ENCODE results near the gene DBNDD2. TPM values are rescaled to one million over a fixed set of nuclear protein-coding genes. Genes with fewer than 3 reads are reported as not detected.

DBNDD2 gene
- total and polyA plus RNA-seq, 7 donors = 99.7 to 174 (median 111) TPM

GRCh38 chr20:45415822-45416637 lies 7.9 kb downstream of the DBNDD2 start, which contains the start of gene PIGT:
PIGT (plus strand) TSS chr20:45416141; CDS start chr20:45416157, 16 bp downstream.
- H3K9me3 ChIP-seq = no peaks in the 10 kb centered on the region
- peak; percentile 93 for DNase-seq
- intact Hi-C loops (cut with DNase I) = no loop called here
- peak within 1 kb of the TSS; percentile 82 to 83 (median 82) for H3K27ac ChIP-seq
- H3K4me1 ChIP-seq = peaks cover 0 to 46% (median 40%) of the 10 kb centered on the region in 4 donors
- 0% methylated on average over 52 of the region's 52 CpGs for WGBS, 2 donors
- peak; percentile 90 for TF ChIP-seq POLR2A (IDR thresholded peaks at IDR 0.05)
- TF ChIP-seq, protein P1, sequence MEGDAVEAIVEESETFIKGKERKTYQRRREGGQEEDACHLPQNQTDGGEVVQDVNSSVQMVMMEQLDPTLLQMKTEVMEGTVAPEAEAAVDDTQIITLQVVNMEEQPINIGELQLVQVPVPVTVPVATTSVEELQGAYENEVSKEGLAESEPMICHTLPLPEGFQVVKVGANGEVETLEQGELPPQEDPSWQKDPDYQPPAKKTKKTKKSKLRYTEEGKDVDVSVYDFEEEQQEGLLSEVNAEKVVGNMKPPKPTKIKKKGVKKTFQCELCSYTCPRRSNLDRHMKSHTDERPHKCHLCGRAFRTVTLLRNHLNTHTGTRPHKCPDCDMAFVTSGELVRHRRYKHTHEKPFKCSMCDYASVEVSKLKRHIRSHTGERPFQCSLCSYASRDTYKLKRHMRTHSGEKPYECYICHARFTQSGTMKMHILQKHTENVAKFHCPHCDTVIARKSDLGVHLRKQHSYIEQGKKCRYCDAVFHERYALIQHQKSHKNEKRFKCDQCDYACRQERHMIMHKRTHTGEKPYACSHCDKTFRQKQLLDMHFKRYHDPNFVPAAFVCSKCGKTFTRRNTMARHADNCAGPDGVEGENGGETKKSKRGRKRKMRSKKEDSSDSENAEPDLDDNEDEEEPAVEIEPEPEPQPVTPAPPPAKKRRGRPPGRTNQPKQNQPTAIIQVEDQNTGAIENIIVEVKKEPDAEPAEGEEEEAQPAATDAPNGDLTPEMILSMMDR (IDR thresholded peaks at IDR 0.05) = no peak
- TF ChIP-seq POLR2AphosphoS5 (IDR thresholded peaks at IDR 0.05) = peak; percentile 89 to 94 (median 92)
- no peak for TF ChIP-seq EP300 (IDR thresholded peaks at IDR 0.05)
- H3K27me3 ChIP-seq = no peaks in the 10 kb centered on the region
- peaks cover 9 to 36% (median 22%) of the 10 kb centered on the region in 4 donors for H3K36me3 ChIP-seq
- peak within 1 kb of the TSS; percentile 71 to 89 (median 80) for H3K4me3 ChIP-seq

DNA sequence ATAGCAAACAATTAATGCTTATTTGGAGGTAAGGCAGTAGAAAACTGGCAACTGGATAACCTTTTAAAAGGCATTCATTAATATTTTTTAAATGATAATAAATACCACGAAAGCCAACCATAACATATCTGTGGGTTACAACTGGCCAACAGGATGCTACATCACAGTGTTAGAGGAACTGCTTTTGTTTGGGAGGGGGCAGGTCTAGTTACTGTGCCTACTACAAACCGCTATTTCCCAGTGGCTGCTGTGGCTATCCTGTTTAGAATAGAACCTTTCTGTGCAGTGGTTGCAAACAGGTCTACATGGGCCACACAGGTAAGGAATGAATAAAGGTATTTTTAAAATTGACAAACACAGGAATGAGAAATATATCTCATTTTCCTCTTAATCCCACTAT lies 8.8 kb downstream of the DBNDD2 start:
- peaks cover 0 to 46% (median 40%) of the 10 kb centered on the region in 4 donors for H3K4me1 ChIP-seq
- H3K27me3 ChIP-seq = no peaks in the 10 kb centered on the region
- peak overlapping the region; percentile 71 to 89 (median 80) for H3K4me3 ChIP-seq
- WGBS, 2 donors = 44 to 66% methylated on average over 2 of the region's 2 CpGs
- DNase-seq = no peak
- H3K27ac ChIP-seq = peak overlapping the region in 2 of 4 donors; percentile 82 to 83
- no peaks in the 10 kb centered on the region for H3K9me3 ChIP-seq
- TF ChIP-seq POLR2A (IDR thresholded peaks at IDR 0.05) (no peak), EP300 (IDR thresholded peaks at IDR 0.05) (no peak), POLR2AphosphoS5 (IDR thresholded peaks at IDR 0.05) (no peak)
- TF ChIP-seq, protein P1 (IDR thresholded peaks at IDR 0.05) = no peak
- H3K36me3 ChIP-seq = peaks cover 9 to 36% (median 22%) of the 10 kb centered on the region in 4 donors
- intact Hi-C loops (cut with DNase I) = no loop called here

- peak; percentile 83 for DNase-seq
- Histone ChIP-seq H3K27ac (peak overlapping the region; percentile 48 to 82 (median 64)), H3K4me1 (peaks cover 0 to 46% (median 40%) of the 10 kb centered on the region in 4 donors), H3K27me3 (no peaks in the 10 kb centered on the region), H3K36me3 (peaks cover 14 to 55% (median 34%) of the 10 kb centered on the region in 4 donors), H3K4me3 (no peak overlapping the region), H3K9me3 (no peaks in the 10 kb centered on the region)
- 15 to 64% methylated on average over 17 of the region's 17 CpGs for WGBS, 2 donors
- intact Hi-C loops (cut with DNase I) = no loop called here
- TF ChIP-seq POLR2A (IDR thresholded peaks at IDR 0.05) (peak in 1 of 2 donors; percentile 29), POLR2AphosphoS5 (IDR thresholded peaks at IDR 0.05) (peak in 2 of 4 donors; percentile 26 to 61), EP300 (IDR thresholded peaks at IDR 0.05) (peak in 1 of 4 donors; percentile 56)
- TF ChIP-seq, protein P1 (IDR thresholded peaks at IDR 0.05) = no peak
Observed at GRCh38 chr20:45419188-45420091, 11.4 kb downstream of the DBNDD2 start.

GRCh38 chr20:45420125-45420524 lies 12.0 kb downstream of the DBNDD2 start:
- H3K27ac ChIP-seq = peak overlapping the region; percentile 20 to 82 (median 57)
- no peaks in the 10 kb centered on the region for H3K27me3 ChIP-seq
- H3K4me1 ChIP-seq = peaks cover 0 to 46% (median 39%) of the 10 kb centered on the region in 4 donors
- no peaks in the 10 kb centered on the region for H3K9me3 ChIP-seq
- TF ChIP-seq POLR2AphosphoS5 (IDR thresholded peaks at IDR 0.05) (no peak), EP300 (IDR thresholded peaks at IDR 0.05) (no peak), POLR2A (IDR thresholded peaks at IDR 0.05) (no peak)
- TF ChIP-seq, protein P1 (IDR thresholded peaks at IDR 0.05) = no peak
- no peak overlapping the region for H3K4me3 ChIP-seq
- intact Hi-C loops (cut with DNase I) = no loop called here
- WGBS, 2 donors = 78 to 93% methylated on average over 8 of the region's 8 CpGs
- peaks cover 18 to 62% (median 37%) of the 10 kb centered on the region in 4 donors for H3K36me3 ChIP-seq
- DNase-seq = no peak
